GM19452 (cell line): Measurements from ENCODE around the gene ZBTB7A.
A peak's percentile ranks its signal among the peaks of the same experiment; 100 is the strongest.
"Not testable (repeated sequence)": the region's sequence is repeated elsewhere in the genome, so short reads cannot be mapped to it uniquely, and the experiment has no call there.

Experiments
- ATAC-seq: cut with Tn5 transposase; IDR thresholded peaks from one replicate; pipeline ENCODE4 v1.9.1; 2021; ENCODE audit not compliant: unreplicated experiment

The ZBTB7A gene

GRCh38 chr19:4018775-4019504 is 47.8 kb downstream of the ZBTB7A start:
- ATAC-seq = no peak

GRCh38 chr19:4018140-4018613 is 48.5 kb downstream of the ZBTB7A start:
- no peak for ATAC-seq

- ATAC-seq = no peak
Measured at GRCh38 chr19:4016903-4017638, 49.6 kb downstream of the ZBTB7A start.

GRCh38 chr19:4016486-4016885 is 50.2 kb downstream of the ZBTB7A start:
- ATAC-seq = no peak

- ATAC-seq = no peak
Measured at GRCh38 chr19:4015705-4016402, 50.8 kb downstream of the ZBTB7A start.

GRCh38 chr19:4014541-4015491 is 51.9 kb downstream of the ZBTB7A start:
- no peak for ATAC-seq

- ATAC-seq = no peak
Measured at GRCh38 chr19:4013886-4014540, 52.7 kb downstream of the ZBTB7A start.

- ATAC-seq = no peak
Measured at GRCh38 chr19:4012975-4013634, 53.6 kb downstream of the ZBTB7A start.

- ATAC-seq = no peak
Measured at GRCh38 chr19:4012092-4012974, 54.4 kb downstream of the ZBTB7A start.

GRCh38 chr19:4011430-4011829 is 55.3 kb downstream of the ZBTB7A start:
- ATAC-seq = not testable (repeated sequence)

GRCh38 chr19:4010808-4011110 is 55.9 kb downstream of the ZBTB7A start:
- no peak for ATAC-seq

- no peak for ATAC-seq
Measured at GRCh38 chr19:4009990-4010807, 56.5 kb downstream of the ZBTB7A start.

- ATAC-seq = no peak
Measured at GRCh38 chr19:4007836-4008539, 58.7 kb downstream of the ZBTB7A start.

GRCh38 chr19:4007021-4007835 is 59.5 kb downstream of the ZBTB7A start, which contains the start of gene PIAS4:
PIAS4 (plus strand) TSS chr19:4007736; CDS start chr19:4007761, 25 bp downstream.
- peak; percentile 83 for ATAC-seq

- ATAC-seq = not testable (repeated sequence)
Measured at GRCh38 chr19:4005436-4005835, 61.3 kb downstream of the ZBTB7A start.

- not testable (repeated sequence) for ATAC-seq
Measured at GRCh38 chr19:4000798-4001197, 65.9 kb downstream of the ZBTB7A start.
